GM12878 (cell line): ENCODE measurements around the gene MAD1L1. TPM values are rescaled to one million over a fixed set of nuclear protein-coding genes. Genes with fewer than 3 reads are reported as not detected.

Source experiments
- ATAC-seq: fragments of 200-7000 bp; cut with Tn5 transposase; 3 replicates; pipeline ENCODE4 v1.9.1; 2020; ENCODE audit warnings: mild to moderate bottlenecking, moderate library complexity
- BruUV-seq: library from RNA; stranded (reverse); fragments of 400-500 nt; replicated peaks from 2 replicates; lab custom pipeline; 2021; lab: Mats Ljungman, UMichigan
- CTCF ChIA-PET: fragments of 300-600 bp; sonication (Branson Sonifier 250); formaldehyde crosslinking; extraction: SDS; loops from one replicate; lab custom pipeline; 2021; ENCODE audit warnings: inconsistent platforms; lab: Yijun Ruan, JAX
- POLR2A ChIA-PET: fragments of 350-600 bp; formaldehyde crosslinking; extraction: SDS; loops from one replicate; lab custom pipeline; 2021; ENCODE audit warnings: inconsistent platforms; lab: Charles Lee
- RAD21 ChIA-PET: fragments of 300-600 bp; sonication (Branson Sonifier 250); formaldehyde crosslinking; loops from one replicate; lab custom pipeline; 2023; ENCODE audit warnings: antibody characterized with exemption; ENCODE audit not compliant: unreplicated experiment; lab: Charles Lee
- SMC1A ChIA-PET: fragments of 300-600 bp; sonication (Branson Sonifier 250); formaldehyde crosslinking; loops from one replicate; lab custom pipeline; 2023; ENCODE audit not compliant: unreplicated experiment, uncharacterized antibody; lab: Charles Lee
- DNase-seq: peaks from one replicate; pipeline ENCODE4 v3.0.0-alpha.2; 2011; ENCODE audit warnings: low read depth, low spot score
- FAIRE-seq: peaks from 3 replicates; lab custom pipeline; 2011; peaks lifted over from hg19 to GRCh38; lab: Jason Lieb, UNC
- H2AFZ ChIP-seq: 2 replicates; pipeline ENCODE4 v1.6.0; 2011; ENCODE audit warnings: low read depth, low read length, control low read depth; ENCODE audit not compliant: control insufficient read depth
- H3K27ac ChIP-seq: 2 replicates; pipeline ENCODE4 v1.5.1; 2011; ENCODE audit warnings: control low read depth; ENCODE audit not compliant: control insufficient read depth, insufficient read depth
- H3K27me3 ChIP-seq, 2 experiments: replicated peaks in 1 of 2; 2 replicates each; pipeline versions ENCODE4 v1.6.0 to v1.6.1; 2011; ENCODE audit warnings: low read length in 1 of 2; ENCODE audit not compliant: control insufficient read depth in 2 of 2, insufficient read depth in 2 of 2
- H3K36me3 ChIP-seq, 2 experiments: 2 replicates each; pipeline ENCODE4 v1.5.1; 2011; ENCODE audit warnings: low read length in 1 of 2; ENCODE audit not compliant: control insufficient read depth in 2 of 2, insufficient read depth in 2 of 2
- H3K4me1 ChIP-seq: 2 replicates; pipeline ENCODE4 v1.6.1; 2011; ENCODE audit warnings: mild to moderate bottlenecking, low read length, moderate library complexity, mixed read lengths; ENCODE audit not compliant: control insufficient read depth, insufficient read depth
- H3K4me2 ChIP-seq: 2 replicates; pipeline ENCODE4 v1.6.0; 2011; ENCODE audit warnings: control low read depth; ENCODE audit not compliant: control insufficient read depth, insufficient read depth
- H3K4me3 ChIP-seq: fragments of 200-600 bp; sonication (generic); 2 replicates; pipeline ENCODE4 v1.5.1; 2016
- H3K79me2 ChIP-seq: 2 replicates; pipeline ENCODE4 v1.6.0; 2011; ENCODE audit warnings: low read length; ENCODE audit not compliant: control insufficient read depth, insufficient read depth
- H3K9ac ChIP-seq: 2 replicates; pipeline ENCODE4 v1.8.0; 2011; ENCODE audit warnings: low read length, control low read depth, mixed read lengths; ENCODE audit not compliant: control insufficient read depth, insufficient read depth
- H3K9me3 ChIP-seq: replicated peaks from 3 replicates; pipeline ENCODE4 v1.5.1; 2011; ENCODE audit warnings: mild to moderate bottlenecking, low read length; ENCODE audit not compliant: control insufficient read depth, insufficient read depth
- H4K20me1 ChIP-seq: 2 replicates; pipeline ENCODE4 v1.6.0; 2011; ENCODE audit not compliant: control insufficient read depth, insufficient read depth
- GABPA ChIP-seq: IDR thresholded peaks from 2 replicates; pipeline ENCODE4 v1.6.1; 2014; ENCODE audit warnings: antibody characterized with exemption, low read depth, mild to moderate bottlenecking, inconsistent platforms
- POU2F2 ChIP-seq: IDR thresholded peaks from 3 replicates; pipeline ENCODE4 v1.6.1; 2011; ENCODE audit warnings: low read depth, mild to moderate bottlenecking, low read length, borderline replicate concordance
- ZBED1 ChIP-seq: IDR thresholded peaks from 2 replicates; pipeline ENCODE4 v1.6.1; 2016; ENCODE audit warnings: borderline replicate concordance
- WGBS: methylation state at CpG from one replicate; pipeline ENCODE4 v1.1.6; 2016; ENCODE audit warnings: low lambda C conversion rate; ENCODE audit not compliant: insufficient replicate concordance, insufficient coverage; ENCODE audit errors: missing lambda C conversion rate; 5-methylcytosine and 5-hydroxymethylcytosine counted together
- in situ Hi-C: fragments of 300-500 bp; cut with MboI; formaldehyde crosslinking; loops from 9 replicates; pipeline ENCODE4 v1.14.3; 2018; ENCODE audit warnings: mixed read lengths
- intact Hi-C: fragments of 100-400 bp; cut with micrococcal nuclease; formaldehyde crosslinking; loops from one replicate; pipeline ENCODE4 v1.14.2; 2022; ENCODE audit not compliant: unreplicated experiment
- polyA plus RNA-seq, 11 experiments: library from polyadenylated mRNA; depleted of rRNA in 4 of 11; unstranded in 6 of 11; stranded (reverse) in 5 of 11; fragments of >200 nt; fragmentation: Nextera tagmentation in 4 of 11; fragmentation: Illumina TruSeq in 1 of 11; extraction: Ambion mirVana in 4 of 11; extraction: Trizol in 1 of 11; gene quantifications; 1 replicate in 1 of 11; 2 replicates in 10 of 11; pipeline versions ENCODE4 v1.2.1 to v1.2.3, GENCODE V29; 2011 to 2016; ENCODE audit warnings: inconsistent platforms in 2 of 11, missing spikeins in 2 of 11, low read depth in 1 of 11
- total RNA-seq, 4 experiments: library from RNA; depleted of rRNA in 3 of 4; stranded (reverse); fragments of >200 nt in 3 of 4; fragmentation: Illumina TruSeq in 1 of 4; extraction: Trizol in 1 of 4; gene quantifications; 2 replicates each; pipeline versions ENCODE4 v1.2.1 to v1.2.3, GENCODE V29; 2013 to 2021
- TF ChIP-seq, protein P1 (sequence below): IDR thresholded peaks from 2 replicates; pipeline ENCODE4 v1.6.1; 2011; ENCODE audit warnings: borderline replicate concordance, low read depth, mild to moderate bottlenecking, moderate library complexity, low read length; ENCODE audit not compliant: insufficient read depth, poor library complexity, severe bottlenecking

Gene MAD1L1
- total and polyA plus RNA-seq, 10 of the 15 experiments (the other 5 are each of a cell fraction or from before 2014, with no cell fraction given) = 2.2 to 76.8 (median 38.3) TPM

DNA sequence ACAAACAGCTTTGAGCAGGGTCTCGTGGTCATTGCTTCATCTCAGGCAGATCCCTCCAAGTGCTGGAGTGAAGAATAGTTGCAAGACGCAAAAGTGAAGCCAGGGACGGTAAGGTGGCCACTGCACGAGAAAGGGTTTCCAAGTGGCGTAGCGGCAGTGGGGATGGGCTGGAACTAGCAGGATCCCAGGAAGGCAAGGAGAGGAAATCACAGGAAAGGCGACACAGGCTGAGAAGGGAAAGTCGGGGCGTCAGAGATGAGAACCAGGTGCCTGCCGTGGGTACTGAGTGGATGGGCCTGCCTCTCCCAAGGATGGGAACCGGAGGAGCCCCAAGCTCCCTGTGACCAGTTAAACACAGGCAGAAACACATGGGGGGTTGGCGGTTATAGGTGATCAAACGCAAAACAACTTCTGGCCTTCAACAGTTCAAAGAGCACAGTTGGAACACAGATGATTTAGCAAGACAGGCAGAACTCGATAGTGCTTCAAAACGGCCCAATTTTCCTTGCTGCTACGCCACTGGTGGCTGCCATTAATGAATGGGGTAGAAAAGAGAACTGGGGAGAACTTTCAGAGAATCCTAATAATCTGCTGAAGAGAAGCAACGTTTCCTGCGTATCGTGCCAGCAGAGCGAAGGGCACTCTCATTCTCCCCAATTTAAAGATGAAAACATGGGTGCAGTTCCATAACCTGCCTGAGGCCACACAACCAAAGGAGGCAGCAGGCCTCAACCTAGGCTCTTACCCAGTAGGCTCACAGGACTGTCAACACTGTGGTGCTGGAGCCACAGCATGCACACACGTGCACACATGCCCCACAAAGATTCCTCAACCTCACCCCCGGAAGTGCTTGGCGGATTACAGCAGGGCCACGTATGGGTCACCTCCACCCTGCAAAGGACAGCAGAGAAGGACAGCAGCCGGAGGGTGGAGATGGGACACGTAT lies 61.9 kb downstream of the MAD1L1 start:
- ChIA-PET SMC1A (interaction anchor here (5.2 kb wide), 1 partner anchor 11 kb away, joined by 56 read pairs; no protein-coding TSS in a partner anchor), CTCF (interaction anchor here (0.9 kb wide), 1 partner anchor 10 kb away, joined by 3 read pairs; no protein-coding TSS in a partner anchor), RAD21 (no interaction called here), POLR2A (no interaction called here)
- no peaks in the 10 kb centered on the region for H4K20me1 ChIP-seq
- FAIRE-seq = no peak
- no TSS peak for BruUV-seq
- H3K27me3 ChIP-seq = no peaks in the 10 kb centered on the region
- H3K4me2 ChIP-seq = no peak overlapping the region
- H3K36me3 ChIP-seq = peaks cover 3 to 4% of the 10 kb centered on the region in 2 experiments; a peak in 3 of 4 replicates
- H3K9ac ChIP-seq = no peak overlapping the region
- in situ Hi-C loops = no loop called here
- no peaks in the 10 kb centered on the region; the same call in 2 of the 3 replicates for H3K9me3 ChIP-seq
- no peak overlapping the region for H3K4me3 ChIP-seq
- H3K79me2 ChIP-seq = no peaks in the 10 kb centered on the region
- DNase-seq = no peak
- WGBS = 94% methylated on average over 26 of the region's 26 CpGs
- H3K27ac ChIP-seq = no peak overlapping the region
- no peak for ATAC-seq
- intact Hi-C loops = no loop called here
- TF ChIP-seq POU2F2 = no peak
- TF ChIP-seq, protein P1, sequence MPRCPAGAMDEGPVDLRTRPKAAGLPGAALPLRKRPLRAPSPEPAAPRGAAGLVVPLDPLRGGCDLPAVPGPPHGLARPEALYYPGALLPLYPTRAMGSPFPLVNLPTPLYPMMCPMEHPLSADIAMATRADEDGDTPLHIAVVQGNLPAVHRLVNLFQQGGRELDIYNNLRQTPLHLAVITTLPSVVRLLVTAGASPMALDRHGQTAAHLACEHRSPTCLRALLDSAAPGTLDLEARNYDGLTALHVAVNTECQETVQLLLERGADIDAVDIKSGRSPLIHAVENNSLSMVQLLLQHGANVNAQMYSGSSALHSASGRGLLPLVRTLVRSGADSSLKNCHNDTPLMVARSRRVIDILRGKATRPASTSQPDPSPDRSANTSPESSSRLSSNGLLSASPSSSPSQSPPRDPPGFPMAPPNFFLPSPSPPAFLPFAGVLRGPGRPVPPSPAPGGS = no peak
- TF ChIP-seq GABPA = no peak
- TF ChIP-seq ZBED1 = no peak
- TF ChIP-seq, all 136 proteins: peak for 0
- H3K4me1 ChIP-seq = peaks cover 15% of the 10 kb centered on the region
- H2AFZ ChIP-seq = no peak overlapping the region
